Lower lobe of right lung (tissue), 2 donors: ENCODE data around the gene SOX11. TPM values are rescaled to one million over a fixed set of nuclear protein-coding genes. Genes with fewer than 3 reads are reported as not detected.

Experiments
- ATAC-seq, 2 donors: fragments of 200-7000 bp; cut with Tn5 transposase; one replicate each; pipeline ENCODE4 v1.9.1; 2020 to 2022; ENCODE audit warnings: mild to moderate bottlenecking in 2 of 2, moderate library complexity in 2 of 2
- DNase-seq: peaks from one replicate; pipeline ENCODE4 v3.0.0-alpha.2; 2020
- H3K27ac ChIP-seq: fragments of 200-600 bp; one replicate; pipeline ENCODE4 v1.8.0; 2022
- H3K27me3 ChIP-seq: fragments of 200-600 bp; one replicate; pipeline ENCODE4 v1.8.0; 2022; ENCODE audit warnings: low read depth
- H3K36me3 ChIP-seq: fragments of 200-600 bp; one replicate; pipeline ENCODE4 v1.8.0; 2022; ENCODE audit warnings: mild to moderate bottlenecking
- H3K4me1 ChIP-seq: fragments of 200-600 bp; one replicate; pipeline ENCODE4 v1.8.0; 2022
- H3K4me3 ChIP-seq: fragments of 200-600 bp; one replicate; pipeline ENCODE4 v1.8.0; 2022; ENCODE audit warnings: mild to moderate bottlenecking
- H3K9me3 ChIP-seq: fragments of 200-600 bp; one replicate; pipeline ENCODE4 v1.8.0; 2022
- intact Hi-C: fragments of 100-400 bp; cut with DNase I; formaldehyde crosslinking; loops from one replicate; pipeline ENCODE4 v1.11.0; 2022
- total RNA-seq: library from RNA; stranded (reverse); fragmentation: NEBNext Ultra II Directional; extraction: Animal tissue kit (Norgen Biotek cat#: 25700); gene quantifications from one replicate; pipeline ENCODE4 v1.2.1, GENCODE V29; 2021
- TF ChIP-seq, protein P1 (sequence below): fragments of 200-600 bp; IDR thresholded peaks from one replicate; pipeline ENCODE4 v1.8.0; 2022; ENCODE audit warnings: antibody characterized with exemption, mild to moderate bottlenecking
- donor health status: DM: no; HTN: yes; CAD: no; lungs with severe emphysema.

The SOX11 gene
- total RNA-seq, 1 donor from 2014 or later, result 0.03 TPM

DNA sequence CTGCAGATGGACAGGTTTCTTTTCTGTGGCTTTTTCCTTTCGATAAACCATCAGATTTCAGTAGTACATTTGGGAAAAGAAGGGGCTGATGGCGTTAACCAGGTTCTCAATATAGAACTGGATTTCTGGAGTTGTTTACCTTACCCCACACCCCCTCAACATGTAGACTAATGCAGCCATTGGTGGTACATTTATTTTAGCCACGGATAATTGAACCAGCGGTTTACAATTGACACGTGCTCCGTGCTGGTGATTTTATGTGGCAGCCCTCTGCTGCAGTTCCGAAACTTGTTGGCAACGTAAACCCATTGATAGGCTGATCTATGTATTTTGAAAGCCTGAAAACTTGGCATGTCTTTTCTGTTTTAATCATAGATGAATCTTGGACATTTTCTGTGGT is 5.4 kb downstream of the SOX11 start:
- Histone ChIP-seq H3K4me3 (no peak overlapping the region), H3K27ac (no peak overlapping the region), H3K9me3 (no peaks in the 10 kb centered on the region), H3K4me1 (peaks cover 24% of the 10 kb centered on the region), H3K36me3 (no peaks in the 10 kb centered on the region), H3K27me3 (peaks cover 88% of the 10 kb centered on the region)
- no peak for DNase-seq
- intact Hi-C loops, result no loop called here
- no peak for ATAC-seq
- TF ChIP-seq, protein P1, sequence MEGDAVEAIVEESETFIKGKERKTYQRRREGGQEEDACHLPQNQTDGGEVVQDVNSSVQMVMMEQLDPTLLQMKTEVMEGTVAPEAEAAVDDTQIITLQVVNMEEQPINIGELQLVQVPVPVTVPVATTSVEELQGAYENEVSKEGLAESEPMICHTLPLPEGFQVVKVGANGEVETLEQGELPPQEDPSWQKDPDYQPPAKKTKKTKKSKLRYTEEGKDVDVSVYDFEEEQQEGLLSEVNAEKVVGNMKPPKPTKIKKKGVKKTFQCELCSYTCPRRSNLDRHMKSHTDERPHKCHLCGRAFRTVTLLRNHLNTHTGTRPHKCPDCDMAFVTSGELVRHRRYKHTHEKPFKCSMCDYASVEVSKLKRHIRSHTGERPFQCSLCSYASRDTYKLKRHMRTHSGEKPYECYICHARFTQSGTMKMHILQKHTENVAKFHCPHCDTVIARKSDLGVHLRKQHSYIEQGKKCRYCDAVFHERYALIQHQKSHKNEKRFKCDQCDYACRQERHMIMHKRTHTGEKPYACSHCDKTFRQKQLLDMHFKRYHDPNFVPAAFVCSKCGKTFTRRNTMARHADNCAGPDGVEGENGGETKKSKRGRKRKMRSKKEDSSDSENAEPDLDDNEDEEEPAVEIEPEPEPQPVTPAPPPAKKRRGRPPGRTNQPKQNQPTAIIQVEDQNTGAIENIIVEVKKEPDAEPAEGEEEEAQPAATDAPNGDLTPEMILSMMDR, result no peak

DNA sequence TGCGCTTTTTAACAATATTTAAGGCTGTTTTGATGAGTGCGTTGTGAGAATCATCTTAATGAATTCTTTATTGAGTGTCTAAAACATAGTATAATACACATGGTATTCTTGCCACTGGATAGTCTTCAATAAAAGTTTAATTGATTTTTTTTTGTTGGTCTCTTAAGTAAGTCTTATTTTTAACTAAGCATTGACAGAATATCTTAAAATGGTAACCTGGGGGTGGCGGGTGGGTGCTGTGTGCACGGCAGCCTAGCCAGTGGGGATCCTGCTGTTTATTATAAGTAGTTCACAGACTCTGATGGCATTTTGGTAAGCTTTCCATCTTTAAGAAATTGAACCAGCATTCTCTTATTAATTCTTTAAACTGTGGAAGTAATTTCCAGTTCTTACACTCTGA is 6.0 kb downstream of the SOX11 start:
- DNase-seq (no peak), ATAC-seq (no peak)
- peaks cover 88% of the 10 kb centered on the region for H3K27me3 ChIP-seq
- no peaks in the 10 kb centered on the region for H3K36me3 ChIP-seq
- intact Hi-C loops, result no loop called here
- H3K4me1 ChIP-seq, result peaks cover 24% of the 10 kb centered on the region
- H3K4me3 ChIP-seq, result no peak overlapping the region
- no peaks in the 10 kb centered on the region for H3K9me3 ChIP-seq
- TF ChIP-seq, protein P1, result no peak
- no peak overlapping the region for H3K27ac ChIP-seq

DNA sequence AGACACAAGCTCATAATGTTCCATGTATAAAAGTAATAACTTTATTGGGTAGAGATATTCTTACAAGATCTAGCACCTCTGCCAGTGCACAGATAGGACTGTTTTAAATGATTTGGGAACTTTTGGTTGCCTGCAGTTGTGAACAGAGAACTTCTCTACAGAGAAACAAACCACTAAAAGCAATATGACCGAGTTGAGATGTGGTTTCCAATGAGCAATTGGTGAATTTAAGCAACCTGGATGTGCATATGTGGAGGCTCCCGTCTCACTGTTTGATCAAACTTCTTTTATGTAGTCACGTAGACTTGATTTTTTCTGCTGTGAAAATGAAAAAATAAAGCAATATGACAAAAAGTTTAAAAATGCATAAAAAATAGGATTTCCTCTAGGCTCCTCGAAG is 7.8 kb downstream of the SOX11 start:
- no peak for ATAC-seq
- Histone ChIP-seq H3K27me3 (peaks cover 75% of the 10 kb centered on the region), H3K27ac (no peak overlapping the region), H3K9me3 (no peaks in the 10 kb centered on the region), H3K4me3 (no peak overlapping the region), H3K36me3 (no peaks in the 10 kb centered on the region), H3K4me1 (peaks cover 17% of the 10 kb centered on the region)
- TF ChIP-seq, protein P1, result no peak
- intact Hi-C loops, result no loop called here
- DNase-seq, result no peak

DNA sequence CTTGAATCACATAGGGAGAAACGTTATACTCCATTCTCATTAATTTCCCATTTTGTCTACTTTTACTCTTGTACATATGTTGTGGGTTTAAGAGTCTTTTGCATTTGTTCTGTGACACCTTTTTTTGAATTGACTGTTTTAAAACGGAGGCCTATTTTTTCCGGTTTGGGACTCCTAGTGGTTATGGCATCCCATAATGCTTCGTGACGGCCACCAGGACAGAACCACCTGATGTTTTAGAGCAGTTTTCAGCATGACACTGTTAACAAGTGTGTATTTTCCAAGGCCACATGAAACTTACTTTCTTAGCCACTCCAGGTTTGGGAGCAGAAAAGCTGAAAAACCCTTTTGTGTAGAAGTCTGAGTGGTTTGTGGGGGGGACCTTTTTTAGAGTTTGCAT is 8.4 kb downstream of the SOX11 start:
- DNase-seq (no peak), ATAC-seq (no peak)
- no peak overlapping the region for H3K4me3 ChIP-seq
- peaks cover 16% of the 10 kb centered on the region for H3K4me1 ChIP-seq
- no peaks in the 10 kb centered on the region for H3K36me3 ChIP-seq
- intact Hi-C loops, result no loop called here
- H3K27me3 ChIP-seq, result peaks cover 69% of the 10 kb centered on the region
- TF ChIP-seq, protein P1, result no peak
- H3K27ac ChIP-seq, result no peak overlapping the region
- no peaks in the 10 kb centered on the region for H3K9me3 ChIP-seq

- no peaks in the 10 kb centered on the region for H3K36me3 ChIP-seq
- H3K4me1 ChIP-seq, result peaks cover 9% of the 10 kb centered on the region
- intact Hi-C loops, result no loop called here
- H3K27me3 ChIP-seq, result peaks cover 62% of the 10 kb centered on the region
- H3K4me3 ChIP-seq, result no peak overlapping the region
- no peak for DNase-seq
- TF ChIP-seq, protein P1, result no peak
- no peak overlapping the region for H3K27ac ChIP-seq
- ATAC-seq, result no peak
- H3K9me3 ChIP-seq, result no peaks in the 10 kb centered on the region
Measured at GRCh38 chr2:5701266-5701665, 9.1 kb downstream of the SOX11 start.

DNA sequence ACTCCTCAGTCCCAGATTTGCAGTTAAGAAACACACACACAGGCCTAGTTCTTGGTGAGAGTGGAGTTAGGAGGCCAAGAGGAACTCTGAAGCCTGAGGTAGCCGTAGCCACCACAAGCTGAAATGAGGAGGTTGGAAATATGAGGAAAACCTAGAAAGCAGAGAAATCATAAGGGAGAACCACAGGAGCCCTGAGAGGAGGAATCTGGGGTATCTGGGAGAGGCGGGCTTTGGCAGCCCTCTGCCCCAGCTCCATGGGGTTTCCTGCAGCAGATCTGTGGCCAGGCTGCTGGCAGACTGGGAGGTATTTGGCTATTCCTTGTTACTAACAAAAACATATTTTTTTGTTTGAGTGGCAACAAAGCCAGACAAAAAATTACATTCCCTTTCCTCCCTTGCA is 11.0 kb downstream of the SOX11 start:
- no peak overlapping the region for H3K27ac ChIP-seq
- intact Hi-C loops, result no loop called here
- no peaks in the 10 kb centered on the region for H3K4me1 ChIP-seq
- H3K36me3 ChIP-seq, result no peaks in the 10 kb centered on the region
- H3K4me3 ChIP-seq, result no peak overlapping the region
- H3K27me3 ChIP-seq, result peaks cover 43% of the 10 kb centered on the region
- no peaks in the 10 kb centered on the region for H3K9me3 ChIP-seq
- no peak for DNase-seq
- TF ChIP-seq, protein P1, result no peak
- no peak for ATAC-seq
